ENCODE results near the gene FNDC3B. TPM values are rescaled to one million over a fixed set of nuclear protein-coding genes. Genes with fewer than 3 reads are reported as not detected.

FNDC3B gene
- total and polyA plus RNA-seq, 4 donors = 23.3 to 74.2 (median 32.9) TPM

DNA sequence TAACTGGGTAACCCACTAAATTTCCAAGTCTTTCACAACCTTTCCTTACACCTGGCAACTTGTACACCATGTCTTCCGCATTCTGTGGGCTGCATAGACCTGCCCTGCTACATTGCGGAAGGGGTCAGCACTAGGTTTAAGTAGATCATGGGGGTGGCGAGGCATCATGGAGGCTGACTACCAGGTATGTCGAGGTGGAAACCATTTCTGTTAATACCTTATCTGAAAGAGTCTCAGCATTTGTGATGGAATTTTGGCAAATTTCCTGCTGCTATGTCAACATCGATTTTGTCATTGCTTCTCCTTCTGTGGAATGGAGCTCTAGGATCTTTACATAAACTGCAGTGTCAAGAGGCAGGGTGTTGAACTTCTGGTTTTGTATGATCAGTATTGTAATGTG lies 221.7 kb downstream of the FNDC3B start:
- no peak overlapping the region for H3K9ac ChIP-seq (ENCODE audit: low read depth in 1 of 2, low read length in 2 of 2)
- no peak overlapping the region for H3K27ac ChIP-seq (ENCODE audit: low read depth in 1 of 2, low read length in 2 of 2)
- no peak overlapping the region for H3K4me3 ChIP-seq (ENCODE audit: low read depth in 1 of 3, low read length in 3 of 3)
- WGBS = 79% methylated on average over 5 of the region's 5 CpGs
- H3K9me3 ChIP-seq (ENCODE audit: control insufficient read depth in 4 of 4, low read length in 3 of 4) = no peaks in the 10 kb centered on the region
- no peaks in the 10 kb centered on the region for H3K27me3 ChIP-seq (ENCODE audit: control insufficient read depth in 4 of 4, insufficient read depth in 4 of 4, low read length in 3 of 4)
- H3K36me3 ChIP-seq (ENCODE audit: control insufficient read depth in 4 of 4, insufficient read depth in 3 of 4, low read depth in 1 of 4, low read length in 3 of 4) = peaks cover 3 to 23% (median 11%) of the 10 kb centered on the region in 4 donors
- peaks cover 0 to 15% (median 4%) of the 10 kb centered on the region in 4 donors for H3K4me1 ChIP-seq (ENCODE audit: control insufficient read depth in 4 of 4, insufficient read depth in 4 of 4, low read length in 3 of 4)
- no peak for DNase-seq (ENCODE audit: low spot score)
- TF ChIP-seq, protein P1, sequence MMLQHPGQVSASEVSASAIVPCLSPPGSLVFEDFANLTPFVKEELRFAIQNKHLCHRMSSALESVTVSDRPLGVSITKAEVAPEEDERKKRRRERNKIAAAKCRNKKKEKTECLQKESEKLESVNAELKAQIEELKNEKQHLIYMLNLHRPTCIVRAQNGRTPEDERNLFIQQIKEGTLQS (IDR thresholded peaks at IDR 0.05) = no peak
- TF ChIP-seq FOXA1 (IDR thresholded peaks at IDR 0.05) (no peak), YY1 (IDR thresholded peaks at IDR 0.05) (no peak), GABPA (IDR thresholded peaks at IDR 0.05 in 1 of 2, conservative IDR thresholded peaks at IDR 0.05 in 1 of 2) (no peak), SP1 (IDR thresholded peaks at IDR 0.05) (no peak), TAF1 (conservative IDR thresholded peaks at IDR 0.05) (no peak), FOXA2 (IDR thresholded peaks at IDR 0.05) (no peak), EGR1 (IDR thresholded peaks at IDR 0.05; ENCODE audit: low read depth in 2 of 2) (no peak), RAD21 (IDR thresholded peaks at IDR 0.05) (no peak)
- TF ChIP-seq, protein P2, sequence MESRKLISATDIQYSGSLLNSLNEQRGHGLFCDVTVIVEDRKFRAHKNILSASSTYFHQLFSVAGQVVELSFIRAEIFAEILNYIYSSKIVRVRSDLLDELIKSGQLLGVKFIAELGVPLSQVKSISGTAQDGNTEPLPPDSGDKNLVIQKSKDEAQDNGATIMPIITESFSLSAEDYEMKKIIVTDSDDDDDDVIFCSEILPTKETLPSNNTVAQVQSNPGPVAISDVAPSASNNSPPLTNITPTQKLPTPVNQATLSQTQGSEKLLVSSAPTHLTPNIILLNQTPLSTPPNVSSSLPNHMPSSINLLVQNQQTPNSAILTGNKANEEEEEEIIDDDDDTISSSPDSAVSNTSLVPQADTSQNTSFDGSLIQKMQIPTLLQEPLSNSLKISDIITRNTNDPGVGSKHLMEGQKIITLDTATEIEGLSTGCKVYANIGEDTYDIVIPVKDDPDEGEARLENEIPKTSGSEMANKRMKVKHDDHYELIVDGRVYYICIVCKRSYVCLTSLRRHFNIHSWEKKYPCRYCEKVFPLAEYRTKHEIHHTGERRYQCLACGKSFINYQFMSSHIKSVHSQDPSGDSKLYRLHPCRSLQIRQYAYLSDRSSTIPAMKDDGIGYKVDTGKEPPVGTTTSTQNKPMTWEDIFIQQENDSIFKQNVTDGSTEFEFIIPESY (IDR thresholded peaks at IDR 0.05) = no peak
- TF ChIP-seq, protein P3, sequence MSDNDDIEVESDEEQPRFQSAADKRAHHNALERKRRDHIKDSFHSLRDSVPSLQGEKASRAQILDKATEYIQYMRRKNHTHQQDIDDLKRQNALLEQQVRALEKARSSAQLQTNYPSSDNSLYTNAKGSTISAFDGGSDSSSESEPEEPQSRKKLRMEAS (IDR thresholded peaks at IDR 0.05) = no peak
- TF ChIP-seq, protein P4, sequence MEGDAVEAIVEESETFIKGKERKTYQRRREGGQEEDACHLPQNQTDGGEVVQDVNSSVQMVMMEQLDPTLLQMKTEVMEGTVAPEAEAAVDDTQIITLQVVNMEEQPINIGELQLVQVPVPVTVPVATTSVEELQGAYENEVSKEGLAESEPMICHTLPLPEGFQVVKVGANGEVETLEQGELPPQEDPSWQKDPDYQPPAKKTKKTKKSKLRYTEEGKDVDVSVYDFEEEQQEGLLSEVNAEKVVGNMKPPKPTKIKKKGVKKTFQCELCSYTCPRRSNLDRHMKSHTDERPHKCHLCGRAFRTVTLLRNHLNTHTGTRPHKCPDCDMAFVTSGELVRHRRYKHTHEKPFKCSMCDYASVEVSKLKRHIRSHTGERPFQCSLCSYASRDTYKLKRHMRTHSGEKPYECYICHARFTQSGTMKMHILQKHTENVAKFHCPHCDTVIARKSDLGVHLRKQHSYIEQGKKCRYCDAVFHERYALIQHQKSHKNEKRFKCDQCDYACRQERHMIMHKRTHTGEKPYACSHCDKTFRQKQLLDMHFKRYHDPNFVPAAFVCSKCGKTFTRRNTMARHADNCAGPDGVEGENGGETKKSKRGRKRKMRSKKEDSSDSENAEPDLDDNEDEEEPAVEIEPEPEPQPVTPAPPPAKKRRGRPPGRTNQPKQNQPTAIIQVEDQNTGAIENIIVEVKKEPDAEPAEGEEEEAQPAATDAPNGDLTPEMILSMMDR (IDR thresholded peaks at IDR 0.05; ENCODE audit: low read depth, low read length, missing input control) = no peak
- TF ChIP-seq, protein P5, sequence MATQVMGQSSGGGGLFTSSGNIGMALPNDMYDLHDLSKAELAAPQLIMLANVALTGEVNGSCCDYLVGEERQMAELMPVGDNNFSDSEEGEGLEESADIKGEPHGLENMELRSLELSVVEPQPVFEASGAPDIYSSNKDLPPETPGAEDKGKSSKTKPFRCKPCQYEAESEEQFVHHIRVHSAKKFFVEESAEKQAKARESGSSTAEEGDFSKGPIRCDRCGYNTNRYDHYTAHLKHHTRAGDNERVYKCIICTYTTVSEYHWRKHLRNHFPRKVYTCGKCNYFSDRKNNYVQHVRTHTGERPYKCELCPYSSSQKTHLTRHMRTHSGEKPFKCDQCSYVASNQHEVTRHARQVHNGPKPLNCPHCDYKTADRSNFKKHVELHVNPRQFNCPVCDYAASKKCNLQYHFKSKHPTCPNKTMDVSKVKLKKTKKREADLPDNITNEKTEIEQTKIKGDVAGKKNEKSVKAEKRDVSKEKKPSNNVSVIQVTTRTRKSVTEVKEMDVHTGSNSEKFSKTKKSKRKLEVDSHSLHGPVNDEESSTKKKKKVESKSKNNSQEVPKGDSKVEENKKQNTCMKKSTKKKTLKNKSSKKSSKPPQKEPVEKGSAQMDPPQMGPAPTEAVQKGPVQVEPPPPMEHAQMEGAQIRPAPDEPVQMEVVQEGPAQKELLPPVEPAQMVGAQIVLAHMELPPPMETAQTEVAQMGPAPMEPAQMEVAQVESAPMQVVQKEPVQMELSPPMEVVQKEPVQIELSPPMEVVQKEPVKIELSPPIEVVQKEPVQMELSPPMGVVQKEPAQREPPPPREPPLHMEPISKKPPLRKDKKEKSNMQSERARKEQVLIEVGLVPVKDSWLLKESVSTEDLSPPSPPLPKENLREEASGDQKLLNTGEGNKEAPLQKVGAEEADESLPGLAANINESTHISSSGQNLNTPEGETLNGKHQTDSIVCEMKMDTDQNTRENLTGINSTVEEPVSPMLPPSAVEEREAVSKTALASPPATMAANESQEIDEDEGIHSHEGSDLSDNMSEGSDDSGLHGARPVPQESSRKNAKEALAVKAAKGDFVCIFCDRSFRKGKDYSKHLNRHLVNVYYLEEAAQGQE (IDR thresholded peaks at IDR 0.05) = no peak

DNA sequence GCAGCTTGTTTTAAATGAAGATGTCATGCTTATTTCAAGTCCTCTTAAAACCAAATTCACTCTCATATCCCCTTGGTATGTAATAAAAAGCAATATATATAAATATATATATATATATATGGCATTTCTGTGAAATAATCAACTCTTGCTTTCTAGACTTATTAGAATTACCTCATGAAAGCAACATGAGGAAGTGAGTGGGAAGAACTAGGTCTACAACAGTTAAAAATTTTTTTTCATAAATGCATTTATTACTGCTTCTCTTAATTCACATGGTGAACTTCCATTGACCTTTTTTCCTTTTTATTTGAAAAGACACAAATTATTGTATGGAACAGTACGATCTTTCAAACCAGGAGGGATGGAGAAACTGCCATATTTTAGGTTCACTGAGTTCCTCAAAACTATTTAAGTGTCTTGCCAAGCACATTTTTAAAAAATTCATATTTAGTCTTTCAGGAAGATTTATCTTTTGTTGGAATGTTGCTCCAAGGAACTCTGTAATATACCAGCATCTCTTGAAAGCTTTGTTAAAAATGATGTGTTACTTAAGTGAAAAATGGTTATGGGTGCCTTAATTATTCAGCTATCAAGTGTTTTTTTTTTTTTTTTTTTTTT lies 223.7 kb downstream of the FNDC3B start:
- WGBS = 85% methylated on average over 1 of the region's 1 CpG
- TF ChIP-seq EGR1 (IDR thresholded peaks at IDR 0.05; ENCODE audit: low read depth in 2 of 2) (no peak), HNF4G (IDR thresholded peaks at IDR 0.05) (no peak), FOXA2 (IDR thresholded peaks at IDR 0.05) (no peak), JUND (IDR thresholded peaks at IDR 0.05) (no peak), RXRA (IDR thresholded peaks at IDR 0.05) (no peak), RAD21 (IDR thresholded peaks at IDR 0.05) (no peak), SP1 (IDR thresholded peaks at IDR 0.05) (no peak), NR2F2 (IDR thresholded peaks at IDR 0.05) (no peak), YY1 (IDR thresholded peaks at IDR 0.05) (no peak), HNF4A (conservative IDR thresholded peaks at IDR 0.05) (no peak)
- TF ChIP-seq, protein P3 (IDR thresholded peaks at IDR 0.05) = no peak
- TF ChIP-seq, protein P1 (IDR thresholded peaks at IDR 0.05) = no peak
- TF ChIP-seq, protein P2 (IDR thresholded peaks at IDR 0.05) = no peak

More for the DNA sequence above, 223.7 kb downstream of the FNDC3B start:
- H3K36me3 ChIP-seq (ENCODE audit: control insufficient read depth in 4 of 4, insufficient read depth in 3 of 4, low read depth in 1 of 4, low read length in 3 of 4) = peaks cover under 1 to 27% (median 11%) of the 10 kb centered on the region in 4 donors
- H3K27me3 ChIP-seq (ENCODE audit: control insufficient read depth in 4 of 4, insufficient read depth in 4 of 4, low read length in 3 of 4) = no peaks in the 10 kb centered on the region
- no peaks in the 10 kb centered on the region for H3K9me3 ChIP-seq (ENCODE audit: control insufficient read depth in 4 of 4, low read length in 3 of 4)
- H3K4me3 ChIP-seq (ENCODE audit: low read depth in 1 of 3, low read length in 3 of 3) = no peak overlapping the region
- H3K4me1 ChIP-seq (ENCODE audit: control insufficient read depth in 4 of 4, insufficient read depth in 4 of 4, low read length in 3 of 4) = peaks cover 0 to 10% (median 0%) of the 10 kb centered on the region in 4 donors
- no peak overlapping the region for H3K27ac ChIP-seq (ENCODE audit: low read depth in 1 of 2, low read length in 2 of 2)
- H3K9ac ChIP-seq (ENCODE audit: low read depth in 1 of 2, low read length in 2 of 2) = no peak overlapping the region
- no peak for DNase-seq (ENCODE audit: low spot score)

Data from liver (tissue), 9 donors.